ENCODE measurements around the gene ZEB1.

Gene ZEB1

DNA sequence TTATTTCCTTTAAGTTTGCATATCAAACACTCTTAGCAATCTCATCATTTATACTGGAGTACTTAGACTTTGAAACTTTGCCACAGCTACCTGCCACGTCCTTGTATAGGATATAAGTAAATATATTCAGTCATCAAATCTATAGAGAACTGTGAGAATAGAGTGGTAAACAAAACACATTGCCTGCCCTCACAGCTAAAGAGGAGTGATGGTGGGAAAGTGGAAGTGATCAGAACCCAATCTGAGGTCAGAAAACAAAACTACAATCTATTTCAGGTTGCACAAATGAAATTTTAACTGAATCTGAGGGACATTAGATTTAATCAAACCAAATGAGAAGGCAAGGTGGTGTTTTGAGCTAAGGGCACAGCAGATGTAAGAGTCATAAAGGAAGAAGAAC lies 74.8 kb downstream of the ZEB1 start:
- H3K4me3 ChIP-seq (replicated peaks; ENCODE audit: low read depth, low read length) = no peak overlapping the region
- no peak for DNase-seq (ENCODE audit: extremely low read depth, low read depth)
- no peak for TF ChIP-seq CTCF (IDR thresholded peaks at IDR 0.05; ENCODE audit: low read depth, low read length, missing control alignments)

- no peak for TF ChIP-seq CTCF (IDR thresholded peaks at IDR 0.05; ENCODE audit: low read depth, low read length, missing control alignments)
- H3K4me3 ChIP-seq (replicated peaks; ENCODE audit: low read depth, low read length) = no peak overlapping the region
- DNase-seq (ENCODE audit: extremely low read depth, low read depth) = no peak
These were observed 76.7 kb downstream of the ZEB1 start for GRCh38 chr10:31395695-31396094.

DNA sequence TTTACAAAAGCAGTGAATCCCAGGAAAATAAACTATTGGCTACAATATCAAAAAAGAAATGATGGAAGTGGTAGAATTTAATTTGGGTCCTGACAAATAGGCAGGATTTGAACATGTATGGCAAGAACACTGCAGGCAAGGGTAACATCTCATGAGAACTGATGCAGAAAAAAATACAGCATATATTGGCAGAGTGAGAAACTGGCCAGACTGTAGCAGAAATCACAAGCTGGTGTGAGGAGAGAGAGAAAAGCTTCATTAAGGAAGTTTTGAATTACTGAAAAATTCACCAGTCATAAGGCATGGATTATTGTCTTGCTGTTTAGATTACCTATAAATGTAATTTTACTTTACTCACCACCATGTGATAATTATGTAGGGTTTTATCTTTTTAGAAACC lies 77.4 kb downstream of the ZEB1 start:
- DNase-seq (ENCODE audit: extremely low read depth, low read depth) = no peak
- H3K4me3 ChIP-seq (replicated peaks; ENCODE audit: low read depth, low read length) = no peak overlapping the region
- no peak for TF ChIP-seq CTCF (IDR thresholded peaks at IDR 0.05; ENCODE audit: low read depth, low read length, missing control alignments)

- no peak for DNase-seq (ENCODE audit: extremely low read depth, low read depth)
- no peak for TF ChIP-seq CTCF (IDR thresholded peaks at IDR 0.05; ENCODE audit: low read depth, low read length, missing control alignments)
- H3K4me3 ChIP-seq (replicated peaks; ENCODE audit: low read depth, low read length) = no peak overlapping the region
These were observed 78.8 kb downstream of the ZEB1 start for GRCh38 chr10:31397852-31398251.

DNA sequence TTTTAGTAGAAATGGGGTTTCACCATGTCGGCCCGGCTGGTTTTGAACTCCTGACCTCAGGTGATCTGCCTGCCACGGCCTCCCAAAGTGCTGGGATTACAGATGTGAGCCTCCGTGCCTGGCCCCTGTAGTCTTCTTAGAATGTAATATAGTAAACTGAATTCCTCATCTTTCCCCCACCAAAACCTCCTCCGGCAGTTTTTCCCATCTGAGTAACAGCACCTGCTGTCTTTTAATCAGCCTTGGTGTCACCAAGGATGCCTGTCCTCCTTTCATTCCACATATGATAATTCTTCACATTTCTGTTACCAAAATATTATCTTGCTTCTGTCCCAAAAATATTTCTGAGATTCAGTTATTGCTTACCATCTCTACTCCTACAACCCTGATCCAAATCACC lies 80.2 kb downstream of the ZEB1 start:
- H3K4me3 ChIP-seq (replicated peaks; ENCODE audit: low read depth, low read length) = no peak overlapping the region
- no peak for TF ChIP-seq CTCF (IDR thresholded peaks at IDR 0.05; ENCODE audit: low read depth, low read length, missing control alignments)
- DNase-seq (ENCODE audit: extremely low read depth, low read depth) = no peak

GRCh38 chr10:31399631-31400030 lies 80.6 kb downstream of the ZEB1 start:
- DNase-seq (ENCODE audit: extremely low read depth, low read depth) = no peak
- TF ChIP-seq CTCF (IDR thresholded peaks at IDR 0.05; ENCODE audit: low read depth, low read length, missing control alignments) = no peak
- H3K4me3 ChIP-seq (replicated peaks; ENCODE audit: low read depth, low read length) = no peak overlapping the region

DNA sequence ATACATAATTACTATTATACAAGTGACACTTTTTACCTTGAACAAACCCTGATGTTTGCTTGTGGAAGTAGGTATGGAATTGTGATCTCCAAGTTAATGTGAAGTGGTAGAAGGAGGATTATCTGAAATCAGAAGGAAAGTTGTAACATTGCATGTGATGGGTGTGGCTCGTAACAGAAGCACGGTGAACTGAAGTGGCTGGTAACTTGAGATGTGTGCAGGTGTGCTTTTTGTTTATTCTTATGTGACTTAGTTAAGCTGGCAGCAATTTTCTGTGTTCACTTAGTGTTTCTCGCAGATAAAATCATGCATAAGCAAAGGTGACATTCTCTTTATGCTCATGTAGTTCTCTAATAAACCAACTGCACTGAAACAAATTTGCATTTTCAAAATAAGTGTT lies 82.3 kb downstream of the ZEB1 start:
- H3K4me3 ChIP-seq (replicated peaks; ENCODE audit: low read depth, low read length) = no peak overlapping the region
- no peak for TF ChIP-seq CTCF (IDR thresholded peaks at IDR 0.05; ENCODE audit: low read depth, low read length, missing control alignments)
- DNase-seq (ENCODE audit: extremely low read depth, low read depth) = no peak

Data from HFF-Myc (cell line).